K562 (cell line): ENCODE results near the gene ZNF350. TPM values are rescaled to one million over a fixed set of nuclear protein-coding genes. Genes with fewer than 3 reads are reported as not detected.

Experiments used
- BRD9 ChIP-seq: fragments of 450-650 bp; IDR thresholded peaks from 2 replicates; pipeline ENCODE4 v1.6.1; 2018; ENCODE audit warnings: low read depth; ENCODE audit not compliant: partially characterized antibody
- E2F4 ChIP-seq: sonication (generic); formaldehyde crosslinking; IDR thresholded peaks from 2 replicates; pipeline ENCODE4 v1.8.0; 2022; ENCODE audit warnings: mild to moderate bottlenecking, low read depth, missing genetic modification reagents
- ETV5 ChIP-seq: sonication (generic); formaldehyde crosslinking; IDR thresholded peaks from 2 replicates; pipeline ENCODE4 v1.4.0; 2020; ENCODE audit warnings: low read depth, mild to moderate bottlenecking, missing genetic modification reagents
- HDAC1 ChIP-seq, 2 experiments: fragments of 450-650 bp; IDR thresholded peaks; 2 replicates each; pipeline ENCODE4 v1.6.1; 2016 to 2017; ENCODE audit warnings: inconsistent platforms in 1 of 2, mild to moderate bottlenecking in 1 of 2, moderate library complexity in 1 of 2
- IRF2 ChIP-seq: sonication (generic); formaldehyde crosslinking; IDR thresholded peaks from 2 replicates; pipeline ENCODE4 v1.8.1; 2022; ENCODE audit warnings: mild to moderate bottlenecking, missing genetic modification reagents
- NCOR1 ChIP-seq: fragments of 450-650 bp; IDR thresholded peaks from 2 replicates; pipeline ENCODE4 v1.6.1; 2016; ENCODE audit warnings: mild to moderate bottlenecking, moderate library complexity
- RNF219 ChIP-seq: fragments of 250-450 bp; sonication (Bioruptor Pico); IDR thresholded peaks from 2 replicates; pipeline ENCODE4 v1.5.0; 2022; ENCODE audit warnings: mild to moderate bottlenecking
- SMAD1 ChIP-seq: fragments of 150-350 bp; IDR thresholded peaks from 2 replicates; pipeline ENCODE4 v1.6.1; 2014; ENCODE audit warnings: low read length, low read depth; ENCODE audit not compliant: partially characterized antibody
- TEAD2 ChIP-seq: fragments of 450-650 bp; IDR thresholded peaks from 2 replicates; pipeline ENCODE4 v1.6.1; 2016; ENCODE audit warnings: missing genetic modification characterization, control low read depth, missing compliant biosample characterization
- ZKSCAN8 ChIP-seq: fragments of 200-800 bp; sonication (Bioruptor generic); IDR thresholded peaks from 2 replicates; pipeline ENCODE4 v1.6.1; 2016; ENCODE audit warnings: missing genetic modification characterization, missing compliant biosample characterization
- ZNF431 ChIP-seq: sonication (generic); formaldehyde crosslinking; IDR thresholded peaks from 2 replicates; pipeline ENCODE4 v1.8.0; 2022; ENCODE audit warnings: mild to moderate bottlenecking, missing genetic modification reagents
- ZNF644 ChIP-seq: fragments of 200-800 bp; sonication (Bioruptor generic); IDR thresholded peaks from 2 replicates; pipeline ENCODE4 v1.6.1; 2016; ENCODE audit warnings: low read depth, missing genetic modification characterization, missing compliant biosample characterization
- polyA plus RNA-seq, 8 experiments: library from polyadenylated mRNA; depleted of rRNA in 4 of 8; stranded (reverse) in 5 of 8; unstranded in 3 of 8; fragments of >200 nt; fragmentation: Nextera tagmentation in 2 of 8; fragmentation: Illumina TruSeq in 1 of 8; extraction: Ambion mirVana in 2 of 8; extraction: Trizol in 1 of 8; gene quantifications; 2 replicates each; pipeline versions ENCODE4 v1.2.1 to v1.2.3, GENCODE V29; 2011 to 2014; ENCODE audit warnings: inconsistent platforms in 1 of 8, missing spikeins in 1 of 8
- total RNA-seq, 7 experiments: library from RNA; depleted of rRNA in 6 of 7; stranded (reverse); fragments of >200 nt in 6 of 7; fragmentation: Illumina TruSeq in 2 of 7; extraction: Trizol in 2 of 7; gene quantifications; 2 replicates each; pipeline versions ENCODE4 v1.2.1 to v1.2.3, GENCODE V29; 2011 to 2021; ENCODE audit warnings: low replicate concordance in 1 of 7
- TF ChIP-seq, protein P1 (sequence below), 2 experiments: IDR thresholded peaks; 2 replicates each; pipeline ENCODE4 v1.6.1; 2012; ENCODE audit warnings: improper control_type of control experiment in 2 of 2, low read depth in 2 of 2, low read length in 2 of 2, borderline replicate concordance in 1 of 2
- TF ChIP-seq, protein P2 (sequence below): fragments of 250-450 bp; sonication (Bioruptor Pico); IDR thresholded peaks from 2 replicates; pipeline ENCODE4 v1.5.0; 2021; ENCODE audit warnings: mild to moderate bottlenecking, moderate library complexity
- TF ChIP-seq, protein P3 (sequence below): sonication (generic); formaldehyde crosslinking; IDR thresholded peaks from 2 replicates; pipeline ENCODE4 v1.8.0; 2022; ENCODE audit warnings: missing genetic modification reagents, mild to moderate bottlenecking, borderline replicate concordance

ZNF350 gene
- total and polyA plus RNA-seq, 9 of the 15 experiments (the other 6 are each of a cell fraction or from before 2014, with no cell fraction given): 1.7 to 4.8 (median 2.9) TPM

DNA sequence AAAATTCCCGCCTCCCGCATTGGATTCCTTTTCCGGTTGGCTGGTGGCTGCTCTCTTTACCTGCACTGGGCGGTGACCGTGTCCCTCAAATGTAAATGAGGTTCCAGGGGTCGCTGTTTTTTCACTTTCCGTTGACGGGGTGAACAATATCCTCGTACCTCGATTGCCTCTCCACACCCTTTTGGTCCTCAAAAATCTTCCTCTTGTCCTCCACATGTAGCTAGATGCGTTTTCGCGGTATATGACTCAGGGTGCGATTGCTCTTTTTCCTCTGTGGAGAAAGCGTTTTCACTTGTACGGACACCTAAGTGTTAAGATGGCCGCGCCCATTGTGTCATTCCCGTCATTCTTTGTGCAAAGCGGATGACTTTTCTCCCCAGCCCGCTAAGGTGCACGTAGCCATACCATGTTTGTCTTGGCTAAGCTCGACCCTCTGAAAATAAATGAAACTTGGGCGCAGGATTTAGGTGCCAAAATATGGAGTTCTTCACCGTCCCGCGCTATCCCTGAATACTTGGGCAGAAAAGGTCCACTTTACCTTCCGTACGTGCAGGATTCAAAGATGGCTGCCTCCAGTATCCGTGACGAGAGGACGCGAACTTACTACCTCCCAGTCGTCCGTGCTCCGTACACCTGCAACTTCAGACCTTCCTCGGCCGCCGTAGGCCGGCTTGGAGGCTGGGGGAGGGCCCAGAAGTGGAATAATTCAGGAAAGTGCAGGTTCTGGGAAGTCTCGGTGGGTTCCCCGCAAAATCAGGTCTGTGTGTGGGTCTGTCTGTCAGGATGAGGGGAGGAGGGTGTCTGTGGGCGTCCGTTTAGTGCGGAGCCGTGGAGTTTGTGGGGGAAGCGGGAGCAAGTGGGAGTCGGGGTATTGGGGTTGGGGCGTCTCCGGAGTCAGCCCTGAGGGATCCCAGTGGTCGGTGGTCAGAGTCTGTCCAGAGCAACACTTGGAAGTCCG, 59.6 kb downstream of the ZNF350 start, which contains the start of gene ZNF613 (continued):
- TF ChIP-seq, protein P1, sequence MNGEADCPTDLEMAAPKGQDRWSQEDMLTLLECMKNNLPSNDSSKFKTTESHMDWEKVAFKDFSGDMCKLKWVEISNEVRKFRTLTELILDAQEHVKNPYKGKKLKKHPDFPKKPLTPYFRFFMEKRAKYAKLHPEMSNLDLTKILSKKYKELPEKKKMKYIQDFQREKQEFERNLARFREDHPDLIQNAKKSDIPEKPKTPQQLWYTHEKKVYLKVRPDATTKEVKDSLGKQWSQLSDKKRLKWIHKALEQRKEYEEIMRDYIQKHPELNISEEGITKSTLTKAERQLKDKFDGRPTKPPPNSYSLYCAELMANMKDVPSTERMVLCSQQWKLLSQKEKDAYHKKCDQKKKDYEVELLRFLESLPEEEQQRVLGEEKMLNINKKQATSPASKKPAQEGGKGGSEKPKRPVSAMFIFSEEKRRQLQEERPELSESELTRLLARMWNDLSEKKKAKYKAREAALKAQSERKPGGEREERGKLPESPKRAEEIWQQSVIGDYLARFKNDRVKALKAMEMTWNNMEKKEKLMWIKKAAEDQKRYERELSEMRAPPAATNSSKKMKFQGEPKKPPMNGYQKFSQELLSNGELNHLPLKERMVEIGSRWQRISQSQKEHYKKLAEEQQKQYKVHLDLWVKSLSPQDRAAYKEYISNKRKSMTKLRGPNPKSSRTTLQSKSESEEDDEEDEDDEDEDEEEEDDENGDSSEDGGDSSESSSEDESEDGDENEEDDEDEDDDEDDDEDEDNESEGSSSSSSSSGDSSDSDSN (IDR thresholded peaks at IDR 0.05; ENCODE audit: borderline replicate concordance in 1 of 2, low read depth in 2 of 2, low read length in 2 of 2): no peak
- no peak; the same call in 1 of the 2 replicates for TF ChIP-seq ETV5 (CRISPR knock-in tag)
- no peak for TF ChIP-seq ZKSCAN8 (CRISPR knock-in tag)
- no peak for TF ChIP-seq ZNF644
- TF ChIP-seq SMAD1: no peak
- TF ChIP-seq, protein P2, sequence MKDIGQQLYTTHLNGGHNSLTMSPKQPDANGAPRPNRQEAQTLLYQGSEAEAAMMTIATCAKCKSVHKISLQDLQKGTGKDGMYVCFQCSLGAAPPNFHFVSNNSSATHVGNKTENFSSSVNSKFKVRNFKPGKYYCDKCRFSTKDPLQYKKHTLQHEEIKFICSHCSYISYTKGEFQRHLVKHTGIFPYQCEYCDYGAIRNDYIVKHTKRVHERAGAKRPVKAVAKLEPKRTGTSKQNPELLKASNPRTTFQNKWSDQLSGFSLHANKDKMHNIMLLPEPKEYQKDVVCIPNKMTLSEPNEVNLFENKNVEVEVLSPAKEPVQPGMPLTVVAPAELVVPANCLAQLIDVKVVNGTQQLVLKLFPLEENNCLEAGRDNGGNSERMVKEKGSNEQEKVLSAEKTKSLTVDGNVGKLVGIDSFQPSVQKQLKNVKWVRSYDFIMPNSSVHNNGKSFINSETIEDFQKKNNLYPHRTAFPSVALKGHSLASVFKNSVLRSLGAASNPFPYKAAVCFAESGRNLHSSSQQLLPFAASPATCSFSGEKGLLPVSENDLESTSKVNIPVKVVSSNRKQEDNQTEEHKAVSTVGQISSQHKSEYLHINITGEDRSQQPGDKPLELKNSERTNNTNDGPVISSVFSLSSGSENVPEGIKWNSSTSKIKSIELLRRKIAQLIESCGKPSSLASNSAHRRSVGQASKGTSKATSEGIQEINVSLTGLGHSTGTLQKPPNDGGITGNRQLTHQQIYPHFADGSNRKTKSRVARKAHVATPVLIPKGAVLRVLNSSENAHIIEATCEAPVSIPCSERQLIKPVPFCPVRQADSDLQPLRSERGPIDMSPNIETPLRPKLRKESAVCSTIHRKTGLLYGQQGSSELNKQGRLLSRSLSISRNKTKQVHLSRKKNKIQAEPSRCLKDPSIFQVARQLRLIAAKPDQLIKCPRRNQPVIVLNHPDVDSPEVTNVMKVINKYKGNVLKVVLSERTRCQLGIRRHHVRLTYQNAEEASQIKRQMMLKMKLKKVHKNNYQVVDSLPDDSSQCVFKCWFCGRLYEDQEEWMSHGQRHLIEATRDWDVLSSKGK (CRISPR knock-in tag): no peak
- TF ChIP-seq TEAD2 (tag): no peak; the same call in 1 of the 2 replicates
- no peak for TF ChIP-seq E2F4
- no peak for TF ChIP-seq ZNF431 (CRISPR knock-in tag)
- TF ChIP-seq RNF219 (CRISPR knock-in tag): no peak
- TF ChIP-seq IRF2 (CRISPR knock-in tag): no peak
- TF ChIP-seq HDAC1 (IDR thresholded peaks at IDR 0.05): peak in 1 of 2 experiments; percentile 75; a peak in 2 of 4 replicates
- no peak for TF ChIP-seq NCOR1
- TF ChIP-seq, protein P3, sequence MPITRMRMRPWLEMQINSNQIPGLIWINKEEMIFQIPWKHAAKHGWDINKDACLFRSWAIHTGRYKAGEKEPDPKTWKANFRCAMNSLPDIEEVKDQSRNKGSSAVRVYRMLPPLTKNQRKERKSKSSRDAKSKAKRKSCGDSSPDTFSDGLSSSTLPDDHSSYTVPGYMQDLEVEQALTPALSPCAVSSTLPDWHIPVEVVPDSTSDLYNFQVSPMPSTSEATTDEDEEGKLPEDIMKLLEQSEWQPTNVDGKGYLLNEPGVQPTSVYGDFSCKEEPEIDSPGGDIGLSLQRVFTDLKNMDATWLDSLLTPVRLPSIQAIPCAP (CRISPR knock-in tag): no peak
- TF ChIP-seq BRD9: peak; percentile 25
